H4 (cell line): ENCODE results near the gene KCNH3. TPM values are rescaled to one million over a fixed set of nuclear protein-coding genes. Genes with fewer than 3 reads are reported as not detected.
"Not testable (repeated sequence)": the region's sequence is repeated elsewhere in the genome, so short reads cannot be mapped to it uniquely, and the experiment has no call there.

Experiments
- DNase-seq: peaks from one replicate; pipeline ENCODE4 v3.0.0-alpha.2; 2015; ENCODE audit warnings: low spot score
- total RNA-seq: library from RNA; depleted of rRNA; stranded (reverse); fragments of >200 nt; shearing (Covaris generic); gene quantifications from 2 replicates; pipeline ENCODE4 v1.2.3, GENCODE V29; 2014

Gene KCNH3
- total RNA-seq, 1 experiment from 2014 or later, result 1.6 TPM

DNA sequence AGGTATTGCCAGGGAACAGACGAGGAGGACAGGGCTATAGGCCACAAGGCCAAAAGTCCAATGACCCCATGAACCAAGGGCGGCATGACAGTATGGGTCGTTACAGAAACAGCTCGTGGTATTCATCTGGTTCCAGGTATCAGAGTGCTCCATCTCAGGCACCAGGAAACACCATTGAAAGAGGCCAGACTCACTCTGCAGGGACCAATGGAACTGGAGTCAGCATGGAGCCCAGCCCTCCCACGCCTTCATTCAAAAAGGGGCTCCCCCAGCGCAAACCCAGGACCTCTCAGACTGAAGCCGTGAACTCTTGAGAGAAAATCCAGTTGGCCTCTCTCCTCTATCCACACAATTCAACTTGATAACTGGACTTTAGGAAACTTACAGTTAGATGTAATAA lies 12.9 kb upstream of the KCNH3 start:
- no peak for DNase-seq

DNA sequence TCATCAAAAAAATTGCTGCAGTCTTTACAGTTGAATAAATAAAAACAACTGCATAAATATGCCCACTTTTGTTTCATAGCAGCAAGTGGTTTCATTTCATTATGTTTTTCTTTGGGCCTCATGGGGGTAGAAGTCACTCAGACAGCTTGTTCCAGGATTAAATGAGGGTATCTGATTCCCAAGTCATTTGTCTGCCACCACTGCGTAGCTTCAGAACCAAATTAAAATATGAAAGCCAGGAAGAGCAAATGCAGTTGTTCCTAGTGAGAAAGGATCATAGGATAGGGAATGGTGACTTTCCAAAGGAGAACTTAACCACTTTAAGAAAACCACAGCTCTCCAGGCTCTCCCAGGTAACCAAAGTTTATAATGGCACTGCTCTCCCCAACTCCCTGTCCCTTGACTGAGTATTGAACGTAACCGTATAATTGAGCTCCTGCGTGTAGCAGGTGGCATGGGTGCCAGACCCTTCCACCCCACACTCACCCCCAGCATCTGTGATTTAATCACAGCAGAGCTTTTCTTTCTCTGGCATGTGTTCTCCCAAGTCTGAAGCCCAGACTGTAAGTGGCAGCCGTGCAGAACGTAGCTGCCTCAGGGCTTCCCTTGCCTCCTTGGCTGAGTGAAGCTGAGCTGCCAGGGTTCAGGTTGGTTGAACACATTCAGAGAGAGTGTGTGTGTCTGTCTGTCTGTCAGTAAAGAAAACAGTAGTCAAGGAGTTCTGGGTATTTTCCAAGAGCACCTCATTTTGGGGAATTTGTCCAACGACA lies 11.3 kb upstream of the KCNH3 start:
- no peak for DNase-seq

DNA sequence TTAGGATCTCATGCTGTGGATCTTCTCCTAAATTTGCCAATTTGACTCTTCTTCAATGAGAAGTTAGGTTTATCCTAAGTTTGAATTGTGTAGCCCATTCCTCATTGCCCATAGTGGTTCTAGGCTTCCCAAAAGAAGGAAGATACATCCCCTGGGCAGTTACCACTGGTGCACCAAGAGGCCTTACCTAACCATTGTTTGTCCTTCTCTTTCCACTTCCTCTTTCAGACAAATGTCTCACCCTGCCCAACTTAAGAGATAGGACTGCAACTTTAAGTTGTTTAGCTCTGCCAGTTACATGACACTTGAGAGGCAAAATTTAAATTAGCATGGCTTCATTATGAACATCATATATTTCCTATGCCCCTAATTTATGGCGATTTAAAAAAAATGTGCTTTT lies 9.4 kb upstream of the KCNH3 start:
- no peak for DNase-seq

- no peak for DNase-seq
Measured at GRCh38 chr12:49531745-49532144, 7.1 kb upstream of the KCNH3 start.

GRCh38 chr12:49533331-49533730 lies 5.5 kb upstream of the KCNH3 start:
- DNase-seq, result no peak

GRCh38 chr12:49534122-49534521 lies 4.7 kb upstream of the KCNH3 start:
- not testable (repeated sequence) for DNase-seq

DNA sequence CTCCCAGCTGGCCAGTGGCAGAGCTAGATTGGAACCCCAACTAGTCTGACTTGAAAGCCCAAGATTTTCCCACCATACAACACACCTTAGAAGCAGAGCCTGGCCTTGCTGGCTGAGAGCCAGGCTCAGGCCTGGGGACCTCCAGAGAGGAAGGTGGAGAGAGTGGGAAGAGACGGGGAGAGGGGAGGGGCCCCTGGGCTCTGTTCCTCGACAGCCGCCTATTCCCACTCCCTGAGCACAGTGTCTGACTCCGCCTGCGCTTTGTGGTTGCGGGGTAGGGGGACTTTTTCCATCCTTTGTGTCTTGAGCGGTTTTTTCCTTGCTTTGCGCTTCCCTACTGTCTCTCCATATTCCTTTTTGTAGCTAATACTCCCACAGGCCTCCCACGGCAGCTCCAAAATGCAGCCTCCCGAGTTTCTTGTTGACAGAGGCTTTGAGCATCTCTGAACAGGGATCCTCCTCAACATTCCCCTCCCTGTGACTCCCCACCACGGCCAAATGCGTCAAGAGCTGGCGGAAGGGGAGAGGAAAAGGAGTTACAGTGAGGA lies 4.0 kb upstream of the KCNH3 start:
- DNase-seq, result no peak

- no peak for DNase-seq
Measured at GRCh38 chr12:49535921-49536525, 2.8 kb upstream of the KCNH3 start.

GRCh38 chr12:49536526-49537071 lies 2.2 kb upstream of the KCNH3 start:
- DNase-seq, result no peak

- DNase-seq, result no peak
Measured at GRCh38 chr12:49537231-49537751, 1.5 kb upstream of the KCNH3 start.

GRCh38 chr12:49537752-49538509 lies 899 bp upstream of the KCNH3 start:
- DNase-seq, result no peak

- DNase-seq, result no peak
Measured at GRCh38 chr12:49539406-49540228, 787 bp downstream of the KCNH3 start.

GRCh38 chr12:49540229-49541139 lies 1.7 kb downstream of the KCNH3 start:
- DNase-seq, result no peak

GRCh38 chr12:49541140-49541861 lies 2.5 kb downstream of the KCNH3 start:
- no peak for DNase-seq

DNA sequence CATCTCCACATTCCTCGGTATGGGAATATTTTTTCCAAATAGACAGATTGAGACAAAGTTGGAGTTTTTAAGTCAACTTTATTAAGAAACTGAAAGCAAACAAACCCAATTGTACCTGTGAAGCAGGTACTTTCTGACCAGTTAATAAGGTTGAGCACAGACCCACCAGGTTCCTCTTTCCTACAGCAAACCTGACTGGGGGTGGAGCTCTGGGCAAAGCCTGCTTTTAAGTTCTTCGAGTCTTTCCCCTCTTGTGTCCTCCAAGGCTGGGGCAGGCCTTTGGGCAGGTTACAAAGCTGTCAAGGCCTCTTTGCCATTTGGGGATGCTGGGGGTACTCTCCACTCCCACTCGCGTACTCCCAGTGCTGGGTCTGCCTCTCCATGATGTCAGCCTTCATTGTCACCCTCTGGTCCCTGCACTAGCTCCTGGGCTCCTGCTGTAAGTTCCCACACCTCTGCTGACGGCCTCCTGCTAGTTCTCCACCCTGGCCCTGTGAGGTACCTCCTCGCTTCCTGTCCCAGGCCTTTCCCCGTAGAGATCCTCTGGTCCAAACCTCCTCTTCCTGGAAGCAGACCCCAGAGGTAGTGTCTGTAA lies 3.2 kb downstream of the KCNH3 start:
- DNase-seq, result no peak

GRCh38 chr12:49542592-49543160 lies 3.8 kb downstream of the KCNH3 start:
- DNase-seq, result no peak

DNA sequence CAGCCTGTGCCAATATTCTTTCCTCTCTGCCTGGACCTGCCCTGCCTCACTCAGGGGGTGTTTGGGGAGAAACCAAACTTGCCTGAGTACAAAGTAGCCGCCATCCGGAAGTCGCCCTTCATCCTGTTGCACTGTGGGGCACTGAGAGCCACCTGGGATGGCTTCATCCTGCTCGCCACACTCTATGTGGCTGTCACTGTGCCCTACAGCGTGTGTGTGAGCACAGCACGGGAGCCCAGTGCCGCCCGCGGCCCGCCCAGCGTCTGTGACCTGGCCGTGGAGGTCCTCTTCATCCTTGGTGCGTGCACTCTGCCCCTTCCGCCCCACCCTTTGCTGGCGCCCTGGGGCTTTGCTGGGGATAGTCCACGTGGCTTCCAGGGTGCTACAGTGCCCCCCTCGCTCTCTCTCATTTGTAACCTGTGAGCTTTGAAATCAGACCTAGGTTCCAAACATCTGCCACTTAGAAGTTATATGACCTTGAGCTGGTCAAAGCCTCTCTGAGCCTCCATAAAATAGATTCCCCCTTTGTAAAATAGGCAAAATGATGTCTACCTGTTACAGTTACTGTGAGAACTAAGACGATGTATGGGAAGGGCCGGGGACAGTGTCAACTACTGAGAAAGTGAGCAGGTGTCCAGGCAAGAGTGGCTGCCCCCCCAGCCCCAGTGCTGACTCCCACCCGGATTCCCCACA lies 4.5 kb downstream of the KCNH3 start:
- DNase-seq, result no peak
